SU-DHL-6 (cell line): ENCODE data around the gene LMOD1.

Source experiments
- H2AFZ ChIP-seq: fragments of 200-600 bp; sonication (generic); 2 replicates; pipeline ENCODE4 v1.6.1; 2014; ENCODE audit warnings: low read depth, mild to moderate bottlenecking, moderate library complexity, mixed read lengths, antibody characterized with exemption, low read length; ENCODE audit not compliant: severe bottlenecking
- H3F3A ChIP-seq: fragments of 200-600 bp; shearing (Covaris generic); 2 replicates; pipeline ENCODE4 v1.6.0; 2016; ENCODE audit warnings: antibody characterized with exemption, mild to moderate bottlenecking; ENCODE audit not compliant: insufficient read depth
- H3K27ac ChIP-seq: fragments of 200-600 bp; sonication (generic); 2 replicates; pipeline ENCODE4 v1.5.1; 2016; ENCODE audit warnings: low read depth, mild to moderate bottlenecking, low read length, moderate library complexity, mixed read lengths
- H3K27me3 ChIP-seq: fragments of 200-600 bp; sonication (generic), shearing (Covaris generic); 2 replicates; pipeline ENCODE4 v1.6.0; 2014; ENCODE audit warnings: mild to moderate bottlenecking, low read length
- H3K36me3 ChIP-seq: fragments of 200-600 bp; sonication (generic); 2 replicates; pipeline ENCODE4 v1.6.1; 2014; ENCODE audit warnings: mild to moderate bottlenecking, low read length, mixed read lengths
- H3K4me2 ChIP-seq: fragments of 300-600, 200-600 bp; shearing (Covaris generic), sonication (generic); 2 replicates; pipeline ENCODE4 v1.6.0; 2014; ENCODE audit warnings: low read length, low read depth, mild to moderate bottlenecking; ENCODE audit not compliant: poor library complexity, severe bottlenecking
- H3K4me3 ChIP-seq: fragments of 200-600 bp; sonication (generic); 2 replicates; pipeline ENCODE4 v1.5.1; 2014; ENCODE audit warnings: antibody characterized with exemption, low read length, mild to moderate bottlenecking, mixed read lengths; ENCODE audit not compliant: insufficient read depth, poor library complexity, severe bottlenecking
- H3K79me2 ChIP-seq: fragments of 200-600 bp; sonication (generic); 2 replicates; pipeline ENCODE4 v1.6.1; 2014; ENCODE audit warnings: mild to moderate bottlenecking, low read length, moderate library complexity; ENCODE audit not compliant: insufficient read depth
- H3K9ac ChIP-seq: fragments of 200-600 bp; sonication (generic); 2 replicates; pipeline ENCODE4 v1.7.0; 2014; ENCODE audit warnings: mild to moderate bottlenecking, low read length
- H3K9me2 ChIP-seq: fragments of 200-600 bp; sonication (generic); replicated peaks from 2 replicates; pipeline ENCODE4 v1.6.1; 2014; ENCODE audit warnings: low read length; ENCODE audit not compliant: insufficient read depth
- H3K9me3 ChIP-seq: fragments of 200-600 bp; sonication (generic); 2 replicates; pipeline ENCODE4 v1.6.1; 2014; ENCODE audit warnings: low read length, mixed read lengths; ENCODE audit not compliant: insufficient read depth
- H4K20me1 ChIP-seq: fragments of 200-600 bp; sonication (generic); 2 replicates; pipeline ENCODE4 v1.6.1; 2014; ENCODE audit warnings: low read depth, mild to moderate bottlenecking, antibody characterized with exemption, low read length, moderate library complexity, mixed read lengths
- EZH2phosphoT487 ChIP-seq: fragments of 200-600 bp; sonication (generic), shearing (Covaris generic); conservative IDR thresholded peaks from 2 replicates; pipeline ENCODE4 v1.6.1; 2018; ENCODE audit warnings: mild to moderate bottlenecking, antibody characterized with exemption, low read length, moderate library complexity, mixed read lengths
- TF ChIP-seq, protein P1 (sequence below): fragments of 200-600 bp; sonication (generic); IDR thresholded peaks from one replicate; pipeline ENCODE4 v1.5.1; 2017; ENCODE audit warnings: antibody characterized with exemption, mild to moderate bottlenecking, low read length, moderate library complexity; ENCODE audit not compliant: insufficient read depth, poor library complexity, severe bottlenecking

The LMOD1 gene

DNA sequence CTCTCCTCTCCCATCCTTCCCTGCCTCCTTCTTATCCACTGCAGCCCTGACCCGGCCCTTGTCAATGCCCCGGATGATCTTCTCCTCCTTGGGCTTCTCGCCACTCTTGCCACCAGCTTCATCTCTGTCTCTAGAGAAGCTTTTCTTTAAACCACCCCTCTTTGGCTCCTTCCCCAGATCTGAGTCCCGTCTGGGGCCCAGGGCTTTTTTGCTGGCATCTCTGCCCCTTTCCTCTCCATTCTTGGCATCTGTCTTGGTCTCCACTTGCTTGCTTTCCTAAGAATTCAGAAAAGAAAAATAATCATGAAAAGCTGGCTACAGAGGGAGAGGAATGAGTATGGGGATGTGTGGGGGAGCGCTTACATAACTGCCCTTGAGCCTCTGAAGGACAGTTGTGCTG is 45.9 kb downstream of the LMOD1 start:
- no peaks in the 10 kb centered on the region for H3K27me3 ChIP-seq
- no peak for TF ChIP-seq EZH2phosphoT487
- TF ChIP-seq, protein P1, sequence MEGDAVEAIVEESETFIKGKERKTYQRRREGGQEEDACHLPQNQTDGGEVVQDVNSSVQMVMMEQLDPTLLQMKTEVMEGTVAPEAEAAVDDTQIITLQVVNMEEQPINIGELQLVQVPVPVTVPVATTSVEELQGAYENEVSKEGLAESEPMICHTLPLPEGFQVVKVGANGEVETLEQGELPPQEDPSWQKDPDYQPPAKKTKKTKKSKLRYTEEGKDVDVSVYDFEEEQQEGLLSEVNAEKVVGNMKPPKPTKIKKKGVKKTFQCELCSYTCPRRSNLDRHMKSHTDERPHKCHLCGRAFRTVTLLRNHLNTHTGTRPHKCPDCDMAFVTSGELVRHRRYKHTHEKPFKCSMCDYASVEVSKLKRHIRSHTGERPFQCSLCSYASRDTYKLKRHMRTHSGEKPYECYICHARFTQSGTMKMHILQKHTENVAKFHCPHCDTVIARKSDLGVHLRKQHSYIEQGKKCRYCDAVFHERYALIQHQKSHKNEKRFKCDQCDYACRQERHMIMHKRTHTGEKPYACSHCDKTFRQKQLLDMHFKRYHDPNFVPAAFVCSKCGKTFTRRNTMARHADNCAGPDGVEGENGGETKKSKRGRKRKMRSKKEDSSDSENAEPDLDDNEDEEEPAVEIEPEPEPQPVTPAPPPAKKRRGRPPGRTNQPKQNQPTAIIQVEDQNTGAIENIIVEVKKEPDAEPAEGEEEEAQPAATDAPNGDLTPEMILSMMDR = no peak

DNA sequence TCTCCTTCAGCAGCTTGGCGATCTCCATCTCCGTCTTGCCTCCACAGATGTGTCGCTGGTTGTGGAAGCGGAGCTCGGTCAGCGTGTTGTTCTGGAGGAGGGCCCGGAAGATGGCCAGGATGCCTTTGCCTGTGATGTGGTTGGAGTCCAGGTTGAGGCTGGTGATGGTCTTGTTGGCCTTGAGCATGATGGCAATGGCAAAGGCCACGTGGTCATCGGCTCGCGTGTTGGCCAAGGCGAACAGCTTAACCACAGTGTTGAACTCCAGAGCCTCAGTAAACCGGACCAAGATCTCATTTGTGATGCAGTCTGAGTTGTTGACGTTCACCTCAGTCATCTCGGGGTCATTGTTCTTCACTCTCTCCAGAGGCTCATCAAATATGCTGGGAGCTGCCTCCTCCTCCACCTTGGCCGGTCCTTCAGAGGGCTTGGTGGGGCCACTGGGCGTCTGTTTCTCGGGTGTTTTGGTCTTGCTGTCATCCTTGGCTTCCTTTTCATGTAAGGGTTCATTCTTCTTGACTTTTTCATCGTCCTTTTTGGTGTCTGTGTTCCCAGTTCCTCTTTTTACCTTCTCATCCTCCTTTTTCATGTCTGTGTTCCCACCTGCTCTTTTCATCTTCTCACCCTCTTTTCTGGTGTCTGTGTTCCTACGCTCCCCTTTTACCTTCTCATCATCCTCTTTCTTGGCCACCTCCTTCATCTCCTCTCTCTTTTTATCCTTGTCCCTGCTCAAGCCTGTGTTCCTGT is 46.5 kb downstream of the LMOD1 start:
- Histone ChIP-seq H2AFZ (no peak overlapping the region), H3K79me2 (no peaks in the 10 kb centered on the region), H3K4me3 (no peak overlapping the region), H3K27ac (no peak overlapping the region), H3F3A (no peaks in the 10 kb centered on the region), H3K9me3 (no peaks in the 10 kb centered on the region), H3K4me2 (no peak overlapping the region), H4K20me1 (no peaks in the 10 kb centered on the region), H3K9ac (no peak overlapping the region), H3K36me3 (no peaks in the 10 kb centered on the region), H3K27me3 (no peaks in the 10 kb centered on the region), H3K9me2 (no peaks in the 10 kb centered on the region)
- no peak for TF ChIP-seq EZH2phosphoT487
- TF ChIP-seq, protein P1 = no peak

More for the DNA sequence above, 45.9 kb downstream of the LMOD1 start:
- no peaks in the 10 kb centered on the region for H4K20me1 ChIP-seq
- no peak overlapping the region for H3K4me3 ChIP-seq
- H3K9ac ChIP-seq = no peak overlapping the region
- H3F3A ChIP-seq = no peaks in the 10 kb centered on the region
- H3K9me3 ChIP-seq = no peaks in the 10 kb centered on the region
- no peaks in the 10 kb centered on the region for H3K36me3 ChIP-seq
- no peak overlapping the region for H3K4me2 ChIP-seq
- H2AFZ ChIP-seq = no peak overlapping the region
- H3K9me2 ChIP-seq = no peaks in the 10 kb centered on the region
- H3K79me2 ChIP-seq = no peaks in the 10 kb centered on the region
- no peak overlapping the region for H3K27ac ChIP-seq

DNA sequence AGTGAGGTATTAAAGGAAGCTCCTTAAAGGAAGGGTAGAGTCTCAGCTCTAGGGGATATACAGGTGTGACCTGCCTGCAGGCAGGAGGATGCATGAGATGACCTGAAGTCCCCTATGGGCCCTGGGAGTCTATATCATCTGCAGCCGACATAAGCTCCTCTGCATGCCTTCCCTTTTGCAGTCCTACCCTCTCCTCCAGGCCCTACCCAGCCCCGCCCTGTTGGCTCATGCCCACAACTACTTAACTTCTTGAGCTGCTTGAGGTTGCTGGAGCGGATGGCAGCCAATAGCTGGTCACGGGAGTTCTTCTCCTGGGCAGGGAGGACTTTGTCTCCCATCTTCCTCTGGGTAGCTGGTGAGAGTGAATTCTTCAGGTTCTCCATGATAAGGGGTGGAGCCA is 47.4 kb downstream of the LMOD1 start:
- H4K20me1 ChIP-seq = no peaks in the 10 kb centered on the region
- no peak overlapping the region for H2AFZ ChIP-seq
- no peak overlapping the region for H3K4me3 ChIP-seq
- TF ChIP-seq, protein P1 = no peak
- no peak for TF ChIP-seq EZH2phosphoT487
- H3K27ac ChIP-seq = no peak overlapping the region
- H3K4me2 ChIP-seq = no peak overlapping the region
- H3K9ac ChIP-seq = no peak overlapping the region
- H3K9me2 ChIP-seq = no peaks in the 10 kb centered on the region
- no peaks in the 10 kb centered on the region for H3K27me3 ChIP-seq
- H3K9me3 ChIP-seq = no peaks in the 10 kb centered on the region
- H3F3A ChIP-seq = no peaks in the 10 kb centered on the region
- no peaks in the 10 kb centered on the region for H3K36me3 ChIP-seq
- H3K79me2 ChIP-seq = no peaks in the 10 kb centered on the region
